A549 (cell line): ENCODE results near the gene OR52B6. TPM values are rescaled to one million over a fixed set of nuclear protein-coding genes. Genes with fewer than 3 reads are reported as not detected.

Source experiments
- ATAC-seq, 2 experiments: fragments of 200-7000 bp in 1 of 2; fragments of >200 bp in 1 of 2; cut with Nextera tagmentation in 1 of 2; cut with Tn5 transposase in 1 of 2; 3 replicates each; pipeline versions ENCODE4 v1.8.0 to v1.9.1; 2018 to 2020; ENCODE audit warnings: mild to moderate bottlenecking in 1 of 2, moderate library complexity in 1 of 2
- CTCF ChIA-PET: fragments of 300-600 bp; sonication (Branson Sonifier 250); formaldehyde crosslinking; extraction: SDS; loops from one replicate; lab custom pipeline; 2021; ENCODE audit warnings: antibody characterized with exemption, inconsistent platforms; lab: Yijun Ruan, JAX
- POLR2A ChIA-PET: fragments of 350-600 bp; formaldehyde crosslinking; extraction: SDS; loops from one replicate; lab custom pipeline; 2021; ENCODE audit warnings: antibody characterized with exemption, inconsistent platforms; lab: Yijun Ruan, JAX
- DNase-seq, 2 experiments: peaks; one replicate each; pipeline versions ENCODE4 v3.0.0 to v3.0.0-alpha.2; 2011 to 2016; ENCODE audit warnings: low read depth in 1 of 2, low spot score in 1 of 2
- FAIRE-seq: peaks from 2 replicates; lab custom pipeline; 2011; peaks lifted over from hg19 to GRCh38; lab: Jason Lieb, UNC
- H3K27ac ChIP-seq, 2 experiments: fragments of >200 bp; sonication (Bioruptor Twin); formaldehyde crosslinking; 3 replicates each; pipeline ENCODE4 v1.5.1; 2016 to 2017
- H3K4me1 ChIP-seq: fragments of >200 bp; sonication (Bioruptor Twin); formaldehyde crosslinking; 3 replicates; pipeline ENCODE4 v1.6.1; 2016
- H3K4me2 ChIP-seq: fragments of >200 bp; sonication (Bioruptor Twin); formaldehyde crosslinking; 3 replicates; pipeline ENCODE4 v1.6.1; 2016
- H3K4me3 ChIP-seq: fragments of >200 bp; sonication (Bioruptor Twin); formaldehyde crosslinking; 3 replicates; pipeline ENCODE4 v1.5.1; 2016
- H3K9me3 ChIP-seq: fragments of >200 bp; sonication (Bioruptor Twin); formaldehyde crosslinking; 3 replicates; pipeline ENCODE4 v1.6.1; 2016
- BHLHE40 ChIP-seq: IDR thresholded peaks from 2 replicates; pipeline ENCODE4 v1.6.1; 2012; ENCODE audit warnings: low read depth, low read length, inconsistent platforms
- CBX8 ChIP-seq: fragments of 200-600 bp; sonication (generic); IDR thresholded peaks from 2 replicates; pipeline ENCODE4 v1.6.1; 2016
- CHD2 ChIP-seq: fragments of 150-350 bp; IDR thresholded peaks from 2 replicates; pipeline ENCODE4 v1.6.1; 2014; ENCODE audit warnings: low read length; ENCODE audit not compliant: partially characterized antibody
- EHMT2 ChIP-seq: fragments of 200-600 bp; sonication (generic); IDR thresholded peaks from 2 replicates; pipeline ENCODE4 v1.6.1; 2016; ENCODE audit warnings: antibody characterized with exemption, low read depth, mild to moderate bottlenecking, moderate library complexity
- FOSL2 ChIP-seq, 2 experiments: fragments of 450-650 bp in 1 of 2; fragments of >200 bp in 1 of 2; sonication (Bioruptor Twin) in 1 of 2; formaldehyde crosslinking; IDR thresholded peaks; 2 replicates each; pipeline versions ENCODE4 v1.5.0 to v1.6.1; 2016 to 2020; ENCODE audit warnings: mild to moderate bottlenecking in 1 of 2, moderate library complexity in 1 of 2
- FOXS1 ChIP-seq: fragments of 250-450 bp; sonication (Bioruptor Pico); IDR thresholded peaks from 2 replicates; pipeline ENCODE4 v1.5.0; 2020; ENCODE audit warnings: mild to moderate bottlenecking, moderate library complexity
- HOXA7 ChIP-seq: fragments of 250-450 bp; sonication (Bioruptor Pico); IDR thresholded peaks from 2 replicates; pipeline ENCODE4 v1.5.0; 2020; ENCODE audit warnings: mild to moderate bottlenecking, moderate library complexity
- HOXB5 ChIP-seq: fragments of 250-450 bp; sonication (Bioruptor Pico); IDR thresholded peaks from 2 replicates; pipeline ENCODE4 v1.5.0; 2020; ENCODE audit warnings: mild to moderate bottlenecking, moderate library complexity
- JUN ChIP-seq, 2 experiments: fragments of >200 bp; sonication (Bioruptor Twin); formaldehyde crosslinking; IDR thresholded peaks; 2 replicates in 1 of 2; 3 replicates in 1 of 2; pipeline ENCODE4 v1.6.1; 2016 to 2017
- JUNB ChIP-seq: fragments of >200 bp; sonication (Bioruptor Twin); formaldehyde crosslinking; IDR thresholded peaks from 2 replicates; pipeline ENCODE4 v1.6.1; 2016
- KDM1A ChIP-seq: fragments of 200-600 bp; sonication (generic); IDR thresholded peaks from 2 replicates; pipeline ENCODE4 v1.6.1; 2016; ENCODE audit warnings: low read depth, mild to moderate bottlenecking
- MAFK ChIP-seq: fragments of 450-650 bp; IDR thresholded peaks from 2 replicates; pipeline ENCODE4 v1.6.1; 2014; ENCODE audit not compliant: partially characterized antibody
- MAZ ChIP-seq: fragments of 150-350 bp; IDR thresholded peaks from 2 replicates; pipeline ENCODE4 v1.6.1; 2014; ENCODE audit warnings: antibody characterized with exemption, low read depth, low read length, borderline replicate concordance
- NFE2L2 ChIP-seq: fragments of 150-350 bp; conservative IDR thresholded peaks from 2 replicates; pipeline ENCODE4 v1.6.1; 2014; ENCODE audit warnings: low read length
- POLR2A ChIP-seq: IDR thresholded peaks from 2 replicates; pipeline ENCODE4 v1.6.1; 2012; ENCODE audit warnings: mild to moderate bottlenecking, low read length
- POLR2AphosphoS2 ChIP-seq: conservative IDR thresholded peaks from 2 replicates; pipeline ENCODE4 v1.6.1; 2012; ENCODE audit warnings: low read length, improper control_type of control experiment, inconsistent platforms
- RAD21 ChIP-seq, 2 experiments: fragments of >200 bp in 1 of 2; sonication (Bioruptor Twin) in 1 of 2; formaldehyde crosslinking in 1 of 2; IDR thresholded peaks in 1 of 2; conservative IDR thresholded peaks in 1 of 2; 2 replicates in 1 of 2; 3 replicates in 1 of 2; pipeline ENCODE4 v1.6.1; 2012 to 2018; ENCODE audit warnings: inconsistent platforms in 1 of 2
- RCOR1 ChIP-seq: fragments of 150-350 bp; IDR thresholded peaks from 2 replicates; pipeline ENCODE4 v1.6.1; 2014; ENCODE audit warnings: antibody characterized with exemption, low read length, low read depth
- RNF2 ChIP-seq: fragments of 200-600 bp; sonication (generic); IDR thresholded peaks from 2 replicates; pipeline ENCODE4 v1.6.1; 2016; ENCODE audit warnings: low read depth, mild to moderate bottlenecking, antibody characterized with exemption, moderate library complexity, borderline replicate concordance
- TFCP2L1 ChIP-seq: fragments of 250-450 bp; sonication (Bioruptor Pico); IDR thresholded peaks from 2 replicates; pipeline ENCODE4 v1.5.0; 2021; ENCODE audit warnings: mild to moderate bottlenecking
- ZFP36 ChIP-seq: fragments of 450-650 bp; IDR thresholded peaks from 2 replicates; pipeline ENCODE4 v1.6.1; 2014; ENCODE audit warnings: borderline replicate concordance; ENCODE audit not compliant: partially characterized antibody
- ZSCAN20 ChIP-seq: fragments of 250-450 bp; sonication (Bioruptor Pico); IDR thresholded peaks from 2 replicates; pipeline ENCODE4 v1.8.0; 2022; ENCODE audit warnings: mild to moderate bottlenecking, moderate library complexity
- WGBS: methylation state at CpG from one replicate; pipeline ENCODE4 v1.1.6; 2017; ENCODE audit errors: missing lambda C conversion rate; 5-methylcytosine and 5-hydroxymethylcytosine counted together
- polyA plus RNA-seq, 4 experiments: library from polyadenylated mRNA; depleted of rRNA in 3 of 4; stranded (reverse); fragments of >200 nt; fragmentation: RNase III in 1 of 4; extraction: RNeasy Plus Mini Kit Qiagen cat#74134 plus additional on column Dnase treatment in 1 of 4; gene quantifications; 2 replicates in 3 of 4; 3 replicates in 1 of 4; pipeline ENCODE4 v1.2.3, GENCODE V29; 2011 to 2017
- TF ChIP-seq, protein P1 (sequence below): fragments of 450-650 bp; IDR thresholded peaks from 2 replicates; pipeline ENCODE4 v1.6.1; 2014; ENCODE audit warnings: antibody characterized with exemption
- TF ChIP-seq, protein P2 (sequence below): fragments of >200 bp; sonication (Bioruptor Twin); formaldehyde crosslinking; IDR thresholded peaks from 3 replicates; pipeline ENCODE4 v1.5.1; 2016

Gene OR52B6
- polyA plus RNA-seq, 2 of the 4 experiments (the other 2 are of a cell fraction), result not detected

DNA sequence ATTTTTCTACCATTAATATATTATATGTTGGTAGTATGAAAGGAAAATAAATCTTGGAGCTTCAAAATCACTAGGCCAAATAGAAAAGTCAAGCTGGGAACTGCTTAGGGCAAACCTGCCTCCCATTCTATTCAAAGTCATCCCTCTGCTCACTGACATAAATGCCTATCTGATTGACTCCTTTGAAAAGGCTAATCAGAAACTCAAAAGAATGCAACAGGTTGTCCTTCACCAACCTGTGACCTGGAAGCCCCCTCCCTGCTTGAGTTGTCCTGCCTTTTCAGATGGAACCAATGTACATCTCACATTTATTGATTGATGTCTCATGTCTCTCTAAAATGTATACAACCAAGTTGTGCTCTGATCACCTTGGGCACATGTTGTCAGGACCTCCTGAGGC lies 40.9 kb downstream of the OR52B6 start:
- peak in 1 of 2 experiments; percentile 3; a peak in 2 of 6 replicates for ATAC-seq
- H3K4me2 ChIP-seq, result peak overlapping the region; percentile 86
- TF ChIP-seq, protein P1, sequence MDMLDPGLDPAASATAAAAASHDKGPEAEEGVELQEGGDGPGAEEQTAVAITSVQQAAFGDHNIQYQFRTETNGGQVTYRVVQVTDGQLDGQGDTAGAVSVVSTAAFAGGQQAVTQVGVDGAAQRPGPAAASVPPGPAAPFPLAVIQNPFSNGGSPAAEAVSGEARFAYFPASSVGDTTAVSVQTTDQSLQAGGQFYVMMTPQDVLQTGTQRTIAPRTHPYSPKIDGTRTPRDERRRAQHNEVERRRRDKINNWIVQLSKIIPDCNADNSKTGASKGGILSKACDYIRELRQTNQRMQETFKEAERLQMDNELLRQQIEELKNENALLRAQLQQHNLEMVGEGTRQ, result no peak
- TF ChIP-seq, protein P2, sequence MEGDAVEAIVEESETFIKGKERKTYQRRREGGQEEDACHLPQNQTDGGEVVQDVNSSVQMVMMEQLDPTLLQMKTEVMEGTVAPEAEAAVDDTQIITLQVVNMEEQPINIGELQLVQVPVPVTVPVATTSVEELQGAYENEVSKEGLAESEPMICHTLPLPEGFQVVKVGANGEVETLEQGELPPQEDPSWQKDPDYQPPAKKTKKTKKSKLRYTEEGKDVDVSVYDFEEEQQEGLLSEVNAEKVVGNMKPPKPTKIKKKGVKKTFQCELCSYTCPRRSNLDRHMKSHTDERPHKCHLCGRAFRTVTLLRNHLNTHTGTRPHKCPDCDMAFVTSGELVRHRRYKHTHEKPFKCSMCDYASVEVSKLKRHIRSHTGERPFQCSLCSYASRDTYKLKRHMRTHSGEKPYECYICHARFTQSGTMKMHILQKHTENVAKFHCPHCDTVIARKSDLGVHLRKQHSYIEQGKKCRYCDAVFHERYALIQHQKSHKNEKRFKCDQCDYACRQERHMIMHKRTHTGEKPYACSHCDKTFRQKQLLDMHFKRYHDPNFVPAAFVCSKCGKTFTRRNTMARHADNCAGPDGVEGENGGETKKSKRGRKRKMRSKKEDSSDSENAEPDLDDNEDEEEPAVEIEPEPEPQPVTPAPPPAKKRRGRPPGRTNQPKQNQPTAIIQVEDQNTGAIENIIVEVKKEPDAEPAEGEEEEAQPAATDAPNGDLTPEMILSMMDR, result no peak
- TF ChIP-seq CHD2 (no peak), POLR2AphosphoS2 (no peak), RAD21 (conservative IDR thresholded peaks at IDR 0.05 in 1 of 2, IDR thresholded peaks at IDR 0.05 in 1 of 2) (no peak), EHMT2 (no peak), NFE2L2 (no peak)
- no peaks in the 10 kb centered on the region for H3K9me3 ChIP-seq
- CTCF ChIA-PET, result interaction anchor here (0.6 to 7.4 kb wide), 3 partner anchors 20 to 33 kb away, joined by 3 to 50 read pairs (median 4); no protein-coding TSS in a partner anchor
- no peak for FAIRE-seq
- DNase-seq, result no peak
- peak overlapping the region; percentile 79 to 91 for H3K27ac ChIP-seq
- POLR2A ChIA-PET, result interaction anchor here (1.0 to 2.4 kb wide), 5 partner anchors 19 to 63 kb away, joined by 3 to 26 read pairs (median 4); partner anchors contain the start of genes TRIM5 and TRIM6
- no peak overlapping the region for H3K4me3 ChIP-seq
- peaks cover 64% of the 10 kb centered on the region for H3K4me1 ChIP-seq

DNA sequence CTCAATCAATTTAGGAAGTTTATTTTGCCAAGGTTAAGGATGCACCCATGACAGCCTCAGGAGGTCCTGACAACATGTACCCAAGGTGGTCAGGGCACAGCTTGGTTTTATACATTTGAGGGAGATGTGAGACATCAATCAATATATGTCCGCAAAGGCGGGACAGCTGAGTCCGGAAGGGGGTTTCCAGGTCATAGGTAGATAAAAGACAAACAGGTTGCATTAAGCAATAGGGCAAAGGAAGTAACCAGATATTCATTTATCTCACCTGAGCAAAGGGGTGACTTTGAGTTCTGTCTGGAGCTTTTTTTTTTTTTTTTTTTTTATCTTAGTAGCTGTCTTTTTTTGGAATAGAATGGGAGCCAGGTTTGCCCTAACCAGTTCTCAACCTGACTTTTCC lies 42.1 kb downstream of the OR52B6 start:
- ATAC-seq (no peak), FAIRE-seq (no peak), DNase-seq (no peak)
- POLR2A ChIA-PET, result interaction anchor here (0.9 kb wide), 1 partner anchor 62 kb away, joined by 5 read pairs; the partner anchor contains the start of gene TRIM5
- H3K4me3 ChIP-seq, result no peak overlapping the region
- WGBS, result 76% methylated on average over 3 of the region's 3 CpGs
- CTCF ChIA-PET, result interaction anchor here (0.9 to 7.4 kb wide), 5 partner anchors 18 to 731 kb away, joined by 3 to 50 read pairs (median 4); no protein-coding TSS in a partner anchor
- H3K27ac ChIP-seq, result peak overlapping the region; percentile 79 to 91; a peak in 5 of 6 replicates
- no peaks in the 10 kb centered on the region for H3K9me3 ChIP-seq
- peaks cover 64% of the 10 kb centered on the region for H3K4me1 ChIP-seq
- TF ChIP-seq MAFK (no peak), TFCP2L1 (CRISPR knock-in tag) (no peak), MAZ (no peak), ZFP36 (no peak), FOXS1 (no peak), JUN (IDR thresholded peaks at IDR 0.05) (no peak)
- H3K4me2 ChIP-seq, result no peak overlapping the region

DNA sequence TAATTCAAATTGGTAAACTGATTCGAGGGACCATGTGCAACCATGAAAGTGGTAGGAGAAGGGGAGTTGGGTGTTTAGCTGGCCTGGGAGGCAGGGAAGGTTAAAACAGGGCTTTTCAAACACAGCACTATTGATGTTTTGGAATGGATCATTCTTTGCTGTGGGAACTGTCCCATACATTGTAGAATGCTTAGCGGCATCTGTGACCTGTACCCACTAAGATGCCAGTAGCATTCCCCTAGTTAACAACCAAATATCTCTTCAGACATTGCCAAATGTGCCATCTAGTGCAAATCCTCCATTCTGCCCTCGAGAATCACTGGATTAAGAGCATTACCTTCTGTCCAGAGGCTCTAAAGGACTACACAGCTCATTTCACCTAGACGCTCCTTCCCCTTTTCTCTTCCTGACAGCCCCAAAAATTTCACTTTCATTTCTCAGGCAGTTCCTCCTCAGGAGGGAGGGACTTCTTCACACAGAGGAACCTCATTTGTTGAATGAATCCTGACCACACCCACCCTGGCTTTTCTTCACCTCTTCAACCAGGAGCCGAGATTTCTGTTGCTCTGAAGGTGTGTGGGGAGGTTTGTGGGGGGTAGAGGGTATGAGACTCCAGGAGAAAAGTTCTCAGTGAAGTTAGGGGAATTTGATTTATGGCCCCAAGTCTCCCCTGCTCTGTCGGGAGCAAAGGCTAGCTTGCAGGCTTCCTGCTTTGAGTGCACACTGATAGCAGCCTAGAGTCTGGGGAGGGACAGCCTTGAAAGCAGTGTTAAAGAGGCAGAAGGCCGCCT lies 44.0 kb downstream of the OR52B6 start, which contains the start of gene TRIM34:
Gene TRIM34 (plus strand): TSS at position 513 of the 791 bp plus-strand sequence. CDS start 7,331 bp downstream, outside the sequence.
- CTCF ChIA-PET, result interaction anchor here (1.4 kb wide), 1 partner anchor 13 kb away, joined by 3 read pairs; no protein-coding TSS in a partner anchor
- POLR2A ChIA-PET, result interaction anchor here (1.3 kb wide), 1 partner anchor 60 kb away, joined by 6 read pairs; the partner anchor contains the start of gene TRIM5
- peaks cover 51% of the 10 kb centered on the region for H3K4me1 ChIP-seq
- no peaks in the 10 kb centered on the region for H3K9me3 ChIP-seq
- WGBS, result 0% methylated on average over 7 of the region's 7 CpGs
- ATAC-seq, result peak; percentile 75 to 82; a peak in 5 of 6 replicates
- H3K4me3 ChIP-seq, result peak within 1 kb of the TSS; percentile 46
- peak; percentile 67 for FAIRE-seq
- peak within 1 kb of the TSS; percentile 81 for H3K4me2 ChIP-seq
- DNase-seq, result peak; percentile 45 to 95
- peak within 1 kb of the TSS; percentile 69 to 83 for H3K27ac ChIP-seq
- TF ChIP-seq RCOR1, result no peak
- no peak for TF ChIP-seq FOSL2 (IDR thresholded peaks at IDR 0.05)
- TF ChIP-seq FOSL2 (CRISPR knock-in tag; IDR thresholded peaks at IDR 0.05), result no peak
- TF ChIP-seq POLR2AphosphoS2, result no peak
- TF ChIP-seq POLR2A, result no peak
- no peak for TF ChIP-seq FOXS1
- TF ChIP-seq KDM1A, result no peak
- TF ChIP-seq ZSCAN20, result no peak
- no peak for TF ChIP-seq JUNB
- no peak for TF ChIP-seq HOXA7 (CRISPR knock-in tag)
- no peak for TF ChIP-seq CBX8
- no peak for TF ChIP-seq RNF2
- no peak for TF ChIP-seq HOXB5
- no peak for TF ChIP-seq BHLHE40
